NCI-H146 treated with DMSO at 0.1 percent for 48 hours (cell line): ENCODE data around the gene AMN.
A peak's percentile ranks its signal among the peaks of the same experiment; 100 is the strongest.
"Not testable (repeated sequence)": the region's sequence is repeated elsewhere in the genome, so short reads cannot be mapped to it uniquely, and the experiment has no call there.

Experiments
- DNase-seq: peaks from one replicate; lab custom pipeline; 2025; ENCODE audit not compliant: unreplicated experiment; lab: John Stamatoyannopoulos, UW

The AMN gene

GRCh38 chr14:102911991-102912761, 10.3 kb upstream of the AMN start:
- DNase-seq: no peak

GRCh38 chr14:102913341-102914211, 8.9 kb upstream of the AMN start:
- no peak for DNase-seq

DNA sequence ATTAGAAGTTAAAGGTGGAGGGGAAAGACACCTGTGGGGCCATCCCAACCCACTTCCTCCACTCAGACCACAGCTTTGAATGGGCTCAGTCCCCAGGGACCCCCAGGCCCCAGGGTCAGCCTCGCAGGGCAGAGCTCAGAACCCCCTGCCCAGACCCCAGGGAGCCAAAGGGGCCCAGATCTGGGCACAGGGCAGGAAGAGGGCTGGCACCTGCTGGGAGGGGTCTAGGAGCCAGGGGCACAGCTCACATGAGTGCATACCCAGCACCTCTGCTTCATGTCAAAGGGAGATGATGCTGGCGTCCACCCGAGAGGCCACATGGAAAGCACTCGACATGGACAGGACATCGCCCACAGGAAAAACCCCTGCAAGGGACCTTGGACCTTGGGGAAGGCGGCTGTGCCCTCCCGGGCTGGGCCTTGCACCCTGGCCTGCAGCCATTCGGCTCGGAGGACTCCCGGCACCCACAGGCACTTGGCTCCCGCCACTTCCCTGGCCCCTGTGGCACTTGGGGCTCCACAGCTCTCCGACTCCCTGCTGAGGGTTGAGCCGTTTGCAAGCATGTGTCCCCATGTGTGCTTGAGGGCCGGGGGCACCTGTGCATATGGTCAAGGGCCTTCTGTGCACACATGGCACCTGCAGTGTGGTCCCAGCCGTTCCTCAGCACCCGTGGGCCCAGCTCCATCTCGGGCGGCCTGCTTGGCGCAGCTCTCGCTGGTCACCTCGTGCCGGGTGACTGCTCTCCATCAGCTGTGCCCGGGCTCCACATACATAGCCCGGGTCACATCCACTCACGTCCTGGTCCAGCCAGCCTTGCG, 7.8 kb upstream of the AMN start:
- no peak for DNase-seq

DNA sequence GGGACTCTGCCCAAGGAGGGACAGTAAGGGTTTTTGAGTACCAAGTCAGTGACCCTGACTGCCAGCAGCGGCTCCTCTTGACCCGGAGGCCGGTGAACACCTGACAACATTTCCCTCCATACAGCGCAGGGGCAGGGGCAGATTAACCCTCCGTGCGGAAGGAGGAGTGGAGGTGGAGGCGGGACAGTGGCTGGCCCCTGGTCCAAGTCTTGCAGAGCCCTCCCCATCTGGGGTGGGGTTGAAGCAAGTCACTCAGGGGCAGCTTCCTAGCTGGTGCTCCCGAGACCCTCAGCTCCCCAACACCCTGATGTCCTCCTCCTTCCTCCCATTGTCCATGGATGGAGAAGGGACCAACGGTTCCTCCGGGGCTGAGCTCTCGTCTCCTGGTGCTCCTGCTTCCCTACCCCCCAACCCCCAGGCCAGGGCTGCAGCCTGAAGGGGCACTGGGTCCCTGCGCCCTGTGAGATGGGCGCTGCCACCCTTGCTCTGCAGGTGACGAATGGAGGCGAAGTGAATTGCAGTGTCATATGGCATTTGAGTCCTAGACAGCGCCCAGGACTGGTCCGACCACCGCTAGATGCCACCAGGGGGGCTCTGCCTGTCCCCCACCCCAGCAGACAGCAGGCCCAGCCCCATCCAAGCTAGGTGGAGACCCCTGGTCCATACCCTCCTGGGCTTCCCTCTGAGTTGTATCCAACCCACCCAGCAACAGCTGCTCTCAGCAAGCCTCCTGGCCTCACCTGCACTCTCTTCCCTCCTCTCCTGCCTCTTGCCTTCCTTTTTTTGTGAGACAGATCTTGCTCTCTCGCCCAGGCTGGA, 7.0 kb upstream of the AMN start:
- DNase-seq: no peak

- DNase-seq: no peak
These were observed 6.0 kb upstream of the AMN start for GRCh38 chr14:102916347-102917055.

DNA sequence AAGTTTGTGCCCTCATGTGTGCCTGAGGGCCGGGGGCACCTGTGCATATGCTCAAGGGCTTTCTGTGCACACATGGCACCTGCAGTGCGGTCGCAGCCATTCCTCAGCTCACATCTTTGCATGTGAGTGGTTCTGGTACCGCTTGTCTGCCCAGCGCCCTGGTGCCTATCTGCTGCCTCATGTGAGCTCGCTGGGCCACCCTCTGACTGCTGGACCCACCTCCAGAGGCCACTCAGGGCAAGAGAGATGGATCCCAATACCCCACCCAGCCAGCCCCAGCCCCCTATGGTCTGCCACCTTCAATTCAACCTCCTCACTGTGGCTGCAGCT, 5.4 kb upstream of the AMN start:
- DNase-seq: no peak

DNA sequence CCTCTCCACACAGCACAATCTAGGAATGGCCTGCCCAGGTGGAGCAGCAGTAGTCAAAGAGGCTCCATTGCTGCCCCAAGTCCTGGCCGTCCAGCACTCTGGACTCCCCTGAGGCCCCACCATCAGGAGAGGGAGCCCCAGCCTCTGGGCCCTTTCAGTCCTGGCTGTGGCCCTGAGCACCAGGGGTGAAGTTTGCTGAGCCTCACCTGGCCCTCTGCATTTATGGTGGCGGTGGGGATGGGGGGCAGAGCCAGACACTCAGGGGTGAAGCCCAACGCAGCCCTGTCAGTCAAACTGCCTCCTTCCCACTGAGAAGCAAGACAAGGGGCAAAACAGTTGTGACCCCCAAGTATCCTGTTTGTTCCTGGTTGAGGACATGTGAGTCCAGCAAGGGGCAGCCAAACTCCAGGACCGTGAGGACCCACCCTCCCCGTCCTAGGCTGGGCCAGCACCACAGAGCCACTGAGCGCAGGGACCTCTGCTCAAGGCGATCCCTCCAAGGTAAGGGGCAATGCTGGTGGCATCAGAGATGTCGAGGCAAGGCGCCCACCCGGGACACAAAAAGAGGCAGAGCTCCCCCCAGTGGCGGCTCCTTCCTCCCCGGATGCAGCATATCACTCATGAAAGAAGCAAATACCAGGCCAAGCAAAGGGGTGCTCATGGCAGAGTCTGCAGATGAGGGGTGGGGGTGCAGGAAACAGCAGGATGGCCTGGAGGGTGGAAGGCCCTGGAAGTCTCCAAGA, 4.8 kb upstream of the AMN start:
- DNase-seq: peak; percentile 9

- no peak for DNase-seq
These were observed 4.0 kb upstream of the AMN start for GRCh38 chr14:102918438-102918837.

DNA sequence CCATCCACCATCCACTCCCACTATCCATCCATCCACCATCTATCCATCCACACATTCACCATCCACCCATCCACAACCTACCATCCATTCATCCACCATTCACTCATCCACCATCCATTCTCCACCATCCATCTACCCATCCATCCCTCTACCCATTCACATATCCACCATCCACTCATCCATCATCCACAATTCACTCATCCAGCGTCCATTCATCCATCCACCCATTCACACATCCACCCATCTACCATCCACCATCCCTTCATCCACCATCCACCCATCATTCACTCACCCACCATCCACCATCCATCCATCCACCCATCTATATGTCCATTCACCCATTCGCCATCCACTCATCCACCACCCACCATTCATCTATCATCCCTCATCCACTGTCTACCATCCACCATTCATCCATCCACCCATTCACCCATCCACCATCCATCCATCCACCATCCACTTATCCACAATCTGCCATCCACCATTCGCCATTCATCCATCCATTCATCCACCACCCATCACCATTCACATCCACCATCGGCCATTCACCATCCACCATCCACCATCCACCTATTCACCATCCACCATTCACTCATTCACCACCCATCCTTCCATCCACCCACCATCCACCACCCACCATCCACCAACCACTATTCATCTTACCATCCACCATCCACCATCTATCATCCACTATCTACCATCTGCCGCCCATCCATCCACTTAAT, 2.0 kb upstream of the AMN start:
- no peak for DNase-seq

DNA sequence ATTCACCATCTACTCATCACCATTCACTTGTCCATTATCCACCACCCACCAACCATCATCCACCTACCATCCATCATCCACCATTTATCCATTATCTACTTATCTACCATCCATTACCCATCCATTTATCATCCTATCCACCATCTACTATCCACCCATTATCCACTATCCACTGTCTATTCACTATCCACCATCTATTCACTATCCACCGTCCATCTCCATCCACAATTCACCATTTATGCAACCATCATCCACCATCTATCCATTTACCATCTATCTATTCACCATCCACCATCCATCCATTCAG, 1.5 kb upstream of the AMN start:
- DNase-seq: no peak

DNA sequence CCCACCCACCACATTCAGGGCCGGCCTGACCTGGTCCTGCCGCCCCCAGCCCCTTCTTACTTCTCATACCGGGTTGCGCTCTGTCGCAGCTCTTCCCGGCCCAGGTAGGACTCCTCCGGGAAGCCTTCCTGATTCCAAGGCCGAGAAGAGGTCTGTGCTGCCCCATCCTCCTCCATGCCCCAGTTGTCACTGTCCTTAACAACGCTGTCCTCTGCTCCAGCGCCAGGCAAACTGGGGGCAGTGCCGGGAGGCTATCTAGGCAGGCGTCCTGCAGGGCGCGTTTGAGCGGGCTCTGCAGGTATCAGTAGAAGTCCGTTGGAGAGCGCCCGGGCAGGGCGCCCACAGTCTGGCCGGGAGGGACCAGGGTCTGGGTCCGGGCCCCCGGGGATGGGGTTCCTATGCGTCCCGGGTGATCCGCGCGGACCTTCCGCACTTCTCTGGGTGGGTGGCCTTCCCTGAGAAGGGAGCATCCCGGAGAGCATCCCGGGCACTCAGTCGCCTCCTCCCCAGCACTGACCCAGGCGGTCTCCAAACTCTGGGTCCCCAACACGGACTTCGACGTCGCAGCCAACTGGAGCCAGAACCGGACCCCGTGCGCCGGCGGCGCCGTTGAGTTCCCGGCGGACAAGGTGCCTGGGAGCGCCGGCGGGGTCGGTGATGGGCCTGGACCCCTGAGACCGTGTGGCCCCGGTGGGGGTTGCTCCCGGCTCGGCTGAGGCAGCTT, 900 bp downstream of the AMN start:
- no peak for DNase-seq

- DNase-seq: no peak
These were observed 1.5 kb downstream of the AMN start for GRCh38 chr14:102923925-102924486.

DNA sequence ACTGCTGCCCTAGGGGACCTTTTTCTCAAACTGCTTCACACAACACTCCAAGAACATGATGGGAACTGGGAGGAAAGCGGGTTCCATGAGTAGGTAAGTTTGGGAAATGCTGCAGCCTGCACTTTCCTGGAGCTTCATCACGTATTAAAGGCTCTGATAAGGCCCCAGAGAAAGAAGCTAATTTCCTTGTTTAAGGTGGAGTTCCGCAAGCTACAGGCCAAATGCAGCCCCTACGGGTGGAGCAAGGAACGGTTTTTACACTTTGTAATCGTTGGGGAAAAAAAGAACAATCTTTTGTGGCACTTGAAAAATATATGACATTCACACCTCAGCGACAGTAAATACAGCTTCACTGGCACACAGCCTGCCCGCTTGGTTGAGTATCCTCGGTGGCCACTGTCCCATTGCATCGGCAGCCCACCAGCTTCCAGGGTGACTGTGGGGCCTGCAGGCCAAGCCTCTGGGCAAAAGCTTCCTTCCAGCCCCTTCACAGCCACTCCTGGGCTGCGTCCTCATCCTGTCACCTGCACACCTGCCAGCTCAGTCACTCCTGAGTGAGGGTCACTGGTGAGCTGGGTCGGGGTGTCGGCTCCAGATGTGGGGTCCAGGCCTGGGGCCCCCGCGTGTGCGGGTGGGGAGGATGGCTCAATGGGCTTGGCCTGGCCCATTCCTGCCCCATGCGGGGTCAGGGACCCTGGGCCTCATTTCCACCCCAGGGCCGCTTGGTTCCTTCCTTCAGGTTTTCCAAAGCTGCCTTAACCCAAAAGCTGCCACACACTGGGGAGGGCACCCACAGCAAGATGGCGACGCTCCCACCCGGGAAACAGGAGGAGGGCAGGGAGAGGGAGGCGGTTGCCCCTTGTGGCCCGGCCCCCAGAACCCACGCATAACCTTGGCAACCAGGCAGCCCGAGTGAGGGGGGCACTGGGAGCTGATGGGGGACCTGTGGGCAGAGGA, 2.4 kb downstream of the AMN start:
- no peak for DNase-seq

DNA sequence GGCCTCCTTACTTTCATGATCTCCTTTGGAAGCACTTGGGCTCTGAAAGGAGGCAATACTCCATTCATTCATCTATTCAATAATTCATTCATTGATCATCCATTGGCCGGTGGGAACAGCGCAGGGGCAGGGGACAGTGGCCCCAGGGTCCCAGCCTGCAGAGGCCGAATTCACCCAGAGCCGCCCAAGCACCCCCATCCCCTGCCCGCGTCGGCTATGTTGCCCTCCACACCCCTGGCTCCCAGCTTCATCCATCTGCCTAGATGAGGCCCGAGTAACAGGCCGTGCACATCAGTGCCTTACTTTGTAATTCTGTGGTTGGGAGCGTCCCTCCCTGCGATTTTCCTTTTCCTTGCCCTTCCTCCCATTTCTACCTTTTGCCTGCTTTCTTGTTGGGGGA, 3.2 kb downstream of the AMN start:
- DNase-seq: no peak

- peak; percentile 18 for DNase-seq
These were observed 3.6 kb downstream of the AMN start for GRCh38 chr14:102926104-102926503.

DNA sequence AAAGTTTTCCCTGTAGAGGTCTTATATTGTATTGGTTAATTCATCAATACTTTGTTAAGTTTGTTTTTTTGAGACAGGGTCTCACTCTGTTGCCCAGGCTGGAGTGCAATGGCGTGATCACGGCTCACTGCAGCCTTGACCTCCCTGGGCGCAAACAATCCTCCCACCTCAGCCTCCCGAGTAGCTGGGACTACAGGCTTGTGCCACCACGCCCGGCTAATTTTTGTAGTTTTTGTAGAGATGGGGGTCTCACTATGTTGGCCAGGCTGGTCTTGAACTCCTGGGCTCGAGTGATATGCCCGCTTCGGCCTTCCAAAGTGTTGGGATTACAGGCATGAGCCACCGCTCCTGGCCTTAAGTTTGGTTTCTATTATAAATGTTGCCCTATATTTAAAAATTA, 4.4 kb downstream of the AMN start:
- DNase-seq: not testable (repeated sequence)

DNA sequence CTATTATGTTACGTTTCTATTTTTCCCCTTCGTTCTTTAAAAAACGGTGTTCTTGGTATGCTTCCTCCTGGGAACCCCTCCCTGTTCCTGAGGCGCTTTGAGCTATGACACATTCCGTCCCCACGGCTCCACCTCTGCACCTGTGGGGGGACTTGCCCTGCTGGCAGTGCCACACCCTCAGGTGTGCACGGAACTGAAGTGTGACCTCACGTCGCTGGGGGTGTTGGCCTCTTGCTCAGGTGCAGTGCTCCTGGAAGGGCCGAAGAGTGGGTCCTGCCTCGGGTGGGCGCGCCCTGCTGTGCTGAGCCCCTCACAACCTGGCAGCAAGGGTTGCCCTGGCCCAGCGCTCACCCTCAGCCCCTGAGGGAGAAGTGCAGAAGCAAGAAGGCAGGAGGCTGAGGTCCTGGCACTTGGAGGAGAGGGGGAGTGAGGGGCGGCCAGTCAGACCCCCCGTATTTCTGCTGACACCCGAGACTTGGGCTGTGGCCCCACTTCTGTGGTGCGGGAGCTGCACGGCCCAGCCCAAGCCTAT, 4.9 kb downstream of the AMN start:
- DNase-seq: no peak
